ENCODE results near the gene PADI4.

The PADI4 gene

GRCh38 chr1:17309426-17310067, 1.6 kb downstream of the PADI4 start:
- DNase-seq (ENCODE audit: low read depth) = no peak
- H3K4me3 ChIP-seq (ENCODE audit: low read depth, low read length) = no peak overlapping the region
- TF ChIP-seq, protein P1, sequence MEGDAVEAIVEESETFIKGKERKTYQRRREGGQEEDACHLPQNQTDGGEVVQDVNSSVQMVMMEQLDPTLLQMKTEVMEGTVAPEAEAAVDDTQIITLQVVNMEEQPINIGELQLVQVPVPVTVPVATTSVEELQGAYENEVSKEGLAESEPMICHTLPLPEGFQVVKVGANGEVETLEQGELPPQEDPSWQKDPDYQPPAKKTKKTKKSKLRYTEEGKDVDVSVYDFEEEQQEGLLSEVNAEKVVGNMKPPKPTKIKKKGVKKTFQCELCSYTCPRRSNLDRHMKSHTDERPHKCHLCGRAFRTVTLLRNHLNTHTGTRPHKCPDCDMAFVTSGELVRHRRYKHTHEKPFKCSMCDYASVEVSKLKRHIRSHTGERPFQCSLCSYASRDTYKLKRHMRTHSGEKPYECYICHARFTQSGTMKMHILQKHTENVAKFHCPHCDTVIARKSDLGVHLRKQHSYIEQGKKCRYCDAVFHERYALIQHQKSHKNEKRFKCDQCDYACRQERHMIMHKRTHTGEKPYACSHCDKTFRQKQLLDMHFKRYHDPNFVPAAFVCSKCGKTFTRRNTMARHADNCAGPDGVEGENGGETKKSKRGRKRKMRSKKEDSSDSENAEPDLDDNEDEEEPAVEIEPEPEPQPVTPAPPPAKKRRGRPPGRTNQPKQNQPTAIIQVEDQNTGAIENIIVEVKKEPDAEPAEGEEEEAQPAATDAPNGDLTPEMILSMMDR (IDR thresholded peaks at IDR 0.05; ENCODE audit: low read depth, low read length) = no peak
- no peak for TF ChIP-seq MYC (IDR thresholded peaks at IDR 0.05; ENCODE audit: low read depth, low read length)
- TF ChIP-seq, protein P2, sequence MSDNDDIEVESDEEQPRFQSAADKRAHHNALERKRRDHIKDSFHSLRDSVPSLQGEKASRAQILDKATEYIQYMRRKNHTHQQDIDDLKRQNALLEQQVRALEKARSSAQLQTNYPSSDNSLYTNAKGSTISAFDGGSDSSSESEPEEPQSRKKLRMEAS (IDR thresholded peaks at IDR 0.05; ENCODE audit: low read depth, low read length) = no peak
- no peak for TF ChIP-seq POLR2A (IDR thresholded peaks at IDR 0.05; ENCODE audit: extremely low read depth, insufficient read length)

- no peak overlapping the region for H3K4me3 ChIP-seq (ENCODE audit: low read depth, low read length)
- DNase-seq (ENCODE audit: low read depth) = no peak
- TF ChIP-seq POLR2A (IDR thresholded peaks at IDR 0.05; ENCODE audit: extremely low read depth, insufficient read length) (no peak), MYC (IDR thresholded peaks at IDR 0.05; ENCODE audit: low read depth, low read length) (no peak)
- TF ChIP-seq, protein P1 (IDR thresholded peaks at IDR 0.05; ENCODE audit: low read depth, low read length) = no peak
- TF ChIP-seq, protein P2 (IDR thresholded peaks at IDR 0.05; ENCODE audit: low read depth, low read length) = no peak
These were observed 2.2 kb downstream of the PADI4 start for GRCh38 chr1:17310068-17310640.

GRCh38 chr1:17313530-17314309, 5.7 kb downstream of the PADI4 start:
- TF ChIP-seq, protein P2 (IDR thresholded peaks at IDR 0.05; ENCODE audit: low read depth, low read length) = no peak
- TF ChIP-seq MYC (IDR thresholded peaks at IDR 0.05; ENCODE audit: low read depth, low read length) (no peak), POLR2A (IDR thresholded peaks at IDR 0.05; ENCODE audit: extremely low read depth, insufficient read length) (no peak)
- TF ChIP-seq, protein P1 (IDR thresholded peaks at IDR 0.05; ENCODE audit: low read depth, low read length) = no peak
- H3K4me3 ChIP-seq (ENCODE audit: low read depth, low read length) = no peak overlapping the region
- DNase-seq (ENCODE audit: low read depth) = no peak

DNA sequence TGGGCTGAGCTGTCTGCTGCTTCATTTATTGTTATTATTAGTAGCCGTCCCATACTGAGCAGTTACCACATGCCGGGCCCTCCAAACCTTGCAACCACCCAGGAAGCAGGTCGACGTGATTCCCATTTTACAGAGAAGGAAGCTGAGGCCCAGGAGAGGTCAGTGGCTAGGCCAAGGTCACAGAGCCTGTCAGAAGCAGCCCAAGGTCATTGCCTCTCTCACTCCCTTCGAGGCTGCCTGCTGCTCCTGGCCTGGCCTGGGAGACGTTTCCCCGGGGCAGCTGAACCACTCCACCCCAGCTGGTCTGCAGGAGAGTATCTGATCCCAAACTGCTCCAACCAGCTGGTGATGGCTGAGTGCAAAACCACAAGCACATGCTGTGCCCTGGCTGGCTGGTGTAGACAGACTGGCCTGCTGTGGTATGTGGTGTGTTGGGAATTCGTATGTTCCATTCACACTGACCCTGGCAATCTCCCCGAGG, 6.5 kb downstream of the PADI4 start:
- no peak for DNase-seq (ENCODE audit: low read depth)
- no peak overlapping the region for H3K4me3 ChIP-seq (ENCODE audit: low read depth, low read length)
- TF ChIP-seq, protein P2 (IDR thresholded peaks at IDR 0.05; ENCODE audit: low read depth, low read length) = no peak
- TF ChIP-seq POLR2A (IDR thresholded peaks at IDR 0.05; ENCODE audit: extremely low read depth, insufficient read length) (no peak), MYC (IDR thresholded peaks at IDR 0.05; ENCODE audit: low read depth, low read length) (no peak)
- TF ChIP-seq, protein P1 (IDR thresholded peaks at IDR 0.05; ENCODE audit: low read depth, low read length) = no peak

DNA sequence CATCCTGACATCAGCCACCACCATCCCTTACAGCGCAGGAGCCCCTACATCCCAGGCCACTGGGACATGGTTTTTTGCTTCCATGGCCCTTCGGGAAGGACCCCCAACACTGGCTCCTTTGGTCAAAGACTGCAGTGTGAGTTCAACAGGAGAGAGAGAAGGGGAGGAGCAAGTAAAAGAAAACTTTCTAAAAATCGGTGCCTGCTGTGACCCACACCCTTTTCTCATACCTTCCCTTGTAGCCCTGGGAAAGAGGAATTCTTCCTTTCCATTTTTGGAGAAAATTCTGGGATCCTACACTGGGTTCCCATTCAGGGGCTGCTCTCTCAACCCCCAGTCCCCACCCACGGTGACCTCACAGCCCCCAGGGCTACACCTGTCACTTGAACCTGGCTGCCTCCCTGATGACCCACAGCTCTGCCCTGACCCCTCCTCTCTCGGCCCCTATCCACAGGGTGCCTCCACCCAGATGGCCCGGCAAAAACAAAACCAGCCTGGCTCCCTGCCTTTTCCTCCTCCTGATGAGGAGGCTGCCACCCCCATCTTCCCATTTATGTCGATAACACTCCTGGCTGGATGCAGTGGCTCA, 7.6 kb downstream of the PADI4 start:
- no peak for TF ChIP-seq POLR2A (IDR thresholded peaks at IDR 0.05; ENCODE audit: extremely low read depth, insufficient read length)
- TF ChIP-seq, protein P2 (IDR thresholded peaks at IDR 0.05; ENCODE audit: low read depth, low read length) = no peak
- no peak for TF ChIP-seq MYC (IDR thresholded peaks at IDR 0.05; ENCODE audit: low read depth, low read length)
- TF ChIP-seq, protein P1 (IDR thresholded peaks at IDR 0.05; ENCODE audit: low read depth, low read length) = no peak

More for the DNA sequence above, 7.6 kb downstream of the PADI4 start:
- no peak overlapping the region for H3K4me3 ChIP-seq (ENCODE audit: low read depth, low read length)
- DNase-seq (ENCODE audit: low read depth) = no peak

All from NB4 (cell line).